Stimulated activated naive CD4-positive, alpha-beta T cell (primary cell): ENCODE results near the gene PARD3.

Experiments
- DNase-seq, 6 experiments: peaks; one replicate each; lab custom pipeline; 2025; lab: John Stamatoyannopoulos, UW

Gene PARD3

GRCh38 chr10:34254596-34254995 is 560.5 kb downstream of the PARD3 start:
- DNase-seq = no peak

DNA sequence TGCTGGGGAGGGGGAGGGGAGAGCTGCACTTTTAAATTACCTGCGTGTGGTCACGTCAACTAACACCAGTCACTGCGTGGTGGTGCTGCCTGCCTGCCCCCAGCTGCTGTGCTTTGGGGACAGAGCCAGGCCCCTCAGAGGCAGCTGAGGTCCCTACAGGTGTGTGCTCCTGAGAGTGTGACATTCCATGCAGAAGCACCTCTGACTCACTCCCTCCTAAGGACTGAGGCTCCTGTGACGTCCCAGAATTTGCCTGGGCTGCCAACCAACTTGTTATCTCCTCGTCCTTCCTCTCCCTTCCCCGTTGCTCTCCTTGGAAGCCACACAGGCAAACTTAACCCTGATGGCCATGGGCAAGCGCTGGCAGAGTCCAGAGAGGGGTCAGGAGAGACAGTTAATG is 563.0 kb downstream of the PARD3 start:
- no peak for DNase-seq

- DNase-seq = peak in 2 of 6 experiments; percentile 4 to 20
Observed at GRCh38 chr10:34251177-34251576, 563.9 kb downstream of the PARD3 start.

DNA sequence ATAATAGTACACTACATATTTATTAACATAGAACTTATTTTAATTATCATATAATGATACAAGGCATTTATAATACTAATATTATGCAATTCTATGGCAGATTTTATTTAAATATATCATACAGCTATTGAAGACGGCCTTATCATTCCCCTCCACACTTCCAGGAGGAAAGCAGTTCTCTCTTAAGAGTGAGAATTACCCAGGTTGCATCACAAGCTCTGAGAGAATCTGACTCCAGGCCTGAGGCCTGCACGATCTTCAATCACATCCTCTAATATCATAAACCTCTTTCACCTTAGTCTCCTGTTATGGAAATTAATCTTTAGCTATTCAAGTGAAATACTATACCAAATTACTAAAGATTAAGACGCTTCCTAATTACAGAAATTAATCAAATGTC is 564.4 kb downstream of the PARD3 start:
- no peak for DNase-seq

DNA sequence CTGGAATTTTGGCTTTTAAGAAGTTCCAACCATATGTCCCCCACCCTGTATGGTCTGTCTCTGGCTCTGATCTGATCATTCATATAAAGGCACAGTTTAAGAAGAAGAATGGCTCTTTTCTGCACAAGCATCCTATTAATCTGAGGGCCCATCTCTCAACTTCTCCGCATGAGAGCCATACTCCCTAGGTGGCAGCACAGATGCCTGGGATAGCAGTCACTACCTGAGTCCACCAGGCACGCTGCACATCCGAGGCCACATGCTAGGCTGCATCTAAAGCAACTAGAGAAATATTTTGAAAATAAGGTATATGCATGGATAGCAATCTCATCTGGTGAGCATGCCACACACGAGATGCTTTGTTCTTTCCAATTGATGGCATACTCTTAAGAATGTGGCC is 565.5 kb downstream of the PARD3 start:
- no peak for DNase-seq

GRCh38 chr10:34247560-34247959 is 567.5 kb downstream of the PARD3 start:
- DNase-seq = no peak

DNA sequence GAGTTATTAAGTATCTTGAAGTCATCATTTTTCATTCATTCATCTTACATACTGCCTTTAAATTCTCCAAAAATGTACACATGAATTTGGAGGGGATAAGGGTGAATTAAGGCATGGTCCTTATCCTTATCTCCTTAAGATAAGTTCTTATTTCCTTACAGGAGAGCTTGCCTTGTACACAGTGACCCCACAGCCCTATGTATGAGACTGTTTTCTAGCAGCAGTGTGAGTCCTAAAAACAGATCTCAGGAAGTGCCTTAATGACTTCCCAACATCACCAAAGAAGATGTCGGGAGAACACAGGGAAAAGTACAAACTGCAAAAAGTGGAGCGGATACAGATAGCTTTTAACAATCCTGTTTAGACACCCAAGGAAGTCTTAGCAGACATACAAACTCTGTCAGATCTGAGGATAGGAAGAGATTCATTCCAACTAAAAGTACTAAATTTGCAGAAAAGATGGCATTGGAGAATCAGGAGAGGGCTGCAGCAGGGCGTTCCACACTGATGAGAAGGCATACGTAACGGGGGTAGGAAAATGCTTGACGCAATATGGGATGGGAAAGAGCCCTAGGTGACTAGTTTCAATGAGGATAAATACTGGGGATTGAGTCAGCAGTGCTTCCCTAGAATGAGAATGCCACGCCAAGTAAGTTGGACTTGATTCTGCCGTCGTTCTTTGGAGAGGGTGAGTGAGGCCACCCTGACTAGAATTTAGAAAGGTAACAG is 570.2 kb downstream of the PARD3 start:
- DNase-seq = no peak

DNA sequence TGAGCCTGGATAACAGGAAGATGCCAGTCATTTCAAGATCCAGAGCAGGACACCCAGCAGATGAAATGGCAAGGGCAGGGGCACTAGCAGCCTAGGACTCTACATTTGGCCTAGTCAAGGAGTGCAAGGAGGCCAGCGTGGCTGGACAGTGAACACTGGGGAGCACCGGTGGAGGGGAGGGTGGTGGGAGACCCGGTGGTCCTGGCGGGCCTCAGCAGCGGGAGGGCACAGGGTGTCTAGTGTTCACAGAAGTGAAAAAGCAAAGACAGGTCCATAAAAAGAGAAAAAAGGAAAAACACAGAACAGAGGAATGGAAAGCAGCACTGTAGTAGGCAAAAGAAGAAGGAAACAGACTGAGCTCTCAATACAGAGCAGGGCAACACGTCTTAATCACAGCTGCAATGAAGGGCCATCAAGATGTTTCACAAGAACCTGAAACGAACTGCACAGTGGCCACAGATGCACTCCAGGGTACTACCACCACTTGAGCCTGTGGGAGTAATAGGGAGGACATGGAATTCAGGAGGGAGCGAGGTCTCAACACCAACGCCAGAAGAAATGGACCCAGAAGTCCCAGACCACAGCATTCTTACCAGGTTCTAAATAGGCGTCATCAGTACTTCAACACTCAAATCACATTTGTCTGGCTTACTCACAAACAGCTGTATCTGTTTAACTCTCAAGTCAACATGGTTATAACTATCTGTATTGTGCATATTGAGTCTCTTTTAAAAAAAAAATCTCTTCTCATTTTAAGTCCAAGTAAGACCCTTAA is 573.7 kb downstream of the PARD3 start:
- DNase-seq = no peak

- DNase-seq = no peak
Observed at GRCh38 chr10:34240039-34240438, 575.1 kb downstream of the PARD3 start.

GRCh38 chr10:34237898-34238455 is 577.1 kb downstream of the PARD3 start:
- no peak for DNase-seq

GRCh38 chr10:34236931-34237330 is 578.2 kb downstream of the PARD3 start:
- no peak for DNase-seq

DNA sequence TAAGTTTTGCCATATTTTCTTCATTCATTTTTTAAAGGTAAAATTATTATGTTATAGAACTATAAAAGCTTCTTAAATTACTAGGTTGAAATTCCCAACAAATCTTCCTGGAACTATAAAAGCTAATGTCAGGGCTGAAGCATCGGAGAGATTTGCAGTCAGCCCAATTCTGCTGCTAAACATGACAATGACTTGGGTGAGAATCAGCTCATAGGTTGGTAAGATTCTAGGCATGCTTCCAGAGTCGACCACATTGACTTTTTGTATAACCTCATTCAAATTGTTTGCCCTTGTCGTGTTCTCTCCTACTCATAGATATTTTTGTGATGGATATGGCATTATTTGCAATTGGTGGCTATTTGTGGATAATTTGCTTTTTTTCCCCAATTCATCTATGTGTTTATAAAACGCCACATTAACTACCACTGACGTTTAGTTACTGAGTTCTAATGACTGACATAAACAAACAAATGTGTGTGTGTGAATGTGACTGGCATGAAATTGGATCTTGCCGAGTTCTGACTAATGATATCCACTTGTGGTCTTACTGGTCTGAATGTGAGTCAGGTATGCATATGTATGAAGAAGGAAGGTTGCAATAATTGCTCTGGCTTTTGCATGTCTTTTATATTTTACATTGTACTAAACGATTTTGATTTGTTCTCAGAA is 579.8 kb downstream of the PARD3 start:
- DNase-seq = no peak

DNA sequence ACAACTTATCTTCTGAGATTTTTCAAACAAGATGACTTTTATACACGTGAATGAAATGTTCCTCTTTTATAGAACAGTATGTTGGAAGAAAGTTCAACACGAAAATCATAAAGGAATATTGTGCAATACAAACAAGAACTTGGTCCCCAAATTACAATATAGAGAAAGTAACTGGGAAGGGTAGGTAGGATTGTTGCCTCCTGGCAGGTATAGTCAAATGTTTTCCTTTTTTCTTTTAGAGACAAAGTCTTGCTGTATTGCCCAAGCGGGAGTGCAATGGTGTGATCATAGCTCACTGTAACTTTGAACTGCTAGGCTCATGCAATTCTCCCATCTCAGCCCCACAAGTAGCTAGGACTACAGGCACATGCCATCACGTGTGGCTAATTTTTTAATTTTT is 582.6 kb downstream of the PARD3 start:
- no peak for DNase-seq

DNA sequence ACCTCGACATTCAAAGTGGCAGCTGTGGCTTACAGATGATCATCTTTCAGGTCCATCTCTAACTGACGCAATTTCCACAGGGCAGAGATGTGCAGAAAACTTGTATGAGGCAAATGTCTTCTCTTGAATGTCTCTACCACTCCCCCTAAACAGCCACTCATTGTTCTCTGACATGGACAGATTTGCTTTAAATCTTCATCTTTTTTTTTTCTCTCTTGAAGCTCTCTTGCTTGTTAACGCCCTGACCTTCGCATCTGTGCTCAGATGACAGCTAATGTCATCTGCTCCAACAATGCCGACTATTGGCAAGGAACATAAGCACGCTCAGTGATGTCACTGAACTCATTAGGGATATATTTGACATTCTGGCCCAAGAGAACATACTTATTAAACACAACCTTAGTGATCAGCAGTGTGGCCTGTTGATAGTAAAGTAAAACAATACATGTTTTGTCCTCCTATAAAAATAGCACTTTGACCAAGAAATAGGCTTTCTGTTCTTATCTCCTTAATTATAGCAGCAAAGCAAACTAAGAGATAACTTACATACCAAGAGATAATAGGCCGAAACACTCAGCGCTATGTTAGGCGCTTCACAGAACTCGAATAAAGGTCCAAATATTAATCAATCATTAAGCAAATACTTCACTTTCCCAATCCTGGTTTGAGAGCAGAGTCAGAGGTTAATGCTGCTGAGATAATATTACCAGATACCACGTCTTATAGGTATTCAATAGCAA is 583.5 kb downstream of the PARD3 start:
- DNase-seq = no peak

GRCh38 chr10:34229917-34230316 is 585.2 kb downstream of the PARD3 start:
- DNase-seq = no peak

- DNase-seq = no peak
Observed at GRCh38 chr10:34228066-34228465, 587.0 kb downstream of the PARD3 start.

DNA sequence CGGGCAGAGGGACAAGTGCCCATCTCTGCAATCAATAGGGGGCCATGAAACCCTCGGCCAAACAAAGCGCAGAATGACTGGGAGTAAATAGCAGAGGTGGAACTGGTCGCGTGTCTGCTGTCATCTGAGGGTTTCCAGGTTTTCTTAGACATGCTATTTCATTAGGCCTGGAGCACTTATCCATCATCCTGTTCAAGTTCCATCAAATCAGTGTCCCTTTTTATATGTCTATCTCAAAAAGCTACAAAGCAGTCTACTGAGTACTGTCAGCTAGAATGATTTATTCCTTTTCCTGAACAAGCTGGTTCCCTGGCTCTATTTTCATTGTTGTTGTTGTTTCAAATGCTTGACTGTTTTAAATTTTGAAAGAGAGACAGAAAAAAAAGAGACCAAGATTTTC is 590.5 kb downstream of the PARD3 start:
- no peak for DNase-seq

DNA sequence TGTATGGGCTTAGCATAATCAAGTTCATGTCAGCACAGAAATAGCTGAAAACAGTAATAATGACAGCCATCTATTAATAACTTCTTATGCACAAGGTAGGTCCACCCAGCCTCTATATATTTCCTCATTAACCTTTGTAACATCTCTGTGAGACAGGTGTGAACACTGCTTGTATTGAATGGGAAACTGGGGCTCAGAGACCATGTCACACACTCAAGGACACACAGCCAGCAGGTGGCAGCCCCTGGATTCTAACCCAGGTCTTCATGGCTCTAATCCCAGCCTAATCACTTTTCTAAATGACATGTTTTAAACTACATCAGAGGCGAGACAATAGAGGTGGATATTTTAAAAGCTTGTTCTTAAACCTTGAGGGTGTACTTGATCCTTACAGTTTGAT is 591.4 kb downstream of the PARD3 start:
- DNase-seq = no peak

- DNase-seq = no peak
Observed at GRCh38 chr10:34222359-34222758, 592.7 kb downstream of the PARD3 start.

DNA sequence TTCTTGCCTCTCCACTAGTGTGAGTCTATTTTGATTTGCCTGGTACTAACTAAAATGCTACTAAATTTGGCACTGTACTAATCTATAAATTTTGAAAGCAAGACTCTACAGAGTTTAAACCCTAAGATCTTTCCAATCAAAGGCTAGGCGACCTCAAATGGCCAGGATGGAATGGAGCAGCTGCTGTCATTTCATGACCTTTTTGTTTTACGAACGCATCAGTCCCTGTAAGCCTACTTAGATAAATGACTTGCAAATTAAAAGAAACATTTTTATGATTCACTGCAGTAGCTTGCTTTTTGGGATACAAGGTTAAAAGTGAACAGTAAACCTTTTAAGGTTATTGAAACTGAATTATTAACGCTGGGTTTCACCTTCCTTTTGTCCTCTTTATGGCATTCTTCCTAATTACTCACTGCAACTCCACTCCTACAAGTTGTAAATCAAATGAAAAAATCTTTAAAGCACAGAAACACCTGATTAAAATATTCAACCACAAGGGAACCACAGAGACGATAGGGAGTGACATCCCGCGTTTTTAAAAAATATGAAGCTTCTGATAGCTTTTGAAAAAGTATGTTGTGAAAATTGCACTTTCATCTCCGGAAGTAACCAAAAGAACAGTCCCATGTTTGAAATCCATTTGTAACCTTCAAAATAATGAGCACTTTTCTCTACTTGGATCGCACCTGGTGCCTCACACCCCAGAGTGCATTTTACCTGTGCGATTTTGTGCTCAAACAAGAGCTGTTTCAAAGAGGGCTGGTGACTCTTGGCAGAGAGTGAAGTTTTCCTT is 595.1 kb downstream of the PARD3 start:
- peak in 3 of 6 experiments; percentile 8 to 24 (median 18) for DNase-seq

DNA sequence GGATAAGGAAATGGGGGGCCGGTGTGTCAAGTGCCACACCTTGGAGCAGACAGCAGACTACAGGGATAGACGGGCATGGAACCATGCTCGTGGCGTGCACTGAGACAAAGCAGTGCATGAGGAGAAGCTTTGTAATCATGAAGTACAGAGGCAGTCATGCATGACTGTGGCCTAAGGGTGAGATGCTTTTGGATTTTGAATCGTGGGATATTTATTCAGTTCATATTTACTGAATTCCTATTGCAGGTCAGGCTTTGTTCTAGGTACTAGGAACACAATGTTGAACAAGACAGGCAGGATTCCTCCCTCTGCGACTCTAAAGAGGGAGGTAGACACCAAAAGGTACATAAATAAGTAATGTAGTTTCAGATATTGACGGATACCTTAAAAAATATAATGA is 597.6 kb downstream of the PARD3 start:
- DNase-seq = no peak
